ENCODE data around the gene CCP110. TPM values are rescaled to one million over a fixed set of nuclear protein-coding genes. Genes with fewer than 3 reads are reported as not detected.
A peak's percentile ranks its signal among the peaks of the same experiment; 100 is the strongest.

CCP110 gene
- total RNA-seq = 6.4 and 11.7 TPM in 2 replicates
- polyA plus RNA-seq = 8.6 and 11.9 TPM in 2 replicates

- Histone ChIP-seq H3K4me3 (peak within 1 kb of the TSS; percentile 94), H3K36me3 (peaks cover 6% of the 10 kb centered on the region), H3K4me1 (ENCODE audit: low read depth) (peaks cover 11% of the 10 kb centered on the region), H3K27ac (peak within 1 kb of the TSS; percentile 29), H3K27me3 (no peaks in the 10 kb centered on the region), H3K9me3 (ENCODE audit: low read depth) (no peaks in the 10 kb centered on the region)
- TF ChIP-seq CTCF (IDR thresholded peaks at IDR 0.05; ENCODE audit: low read depth, low read length) = no peak
- peak; percentile 97 to 98 for DNase-seq (ENCODE audit: low read depth in 1 of 2, low spot score in 1 of 2)
Observed at GRCh38 chr16:19523559-19524355, at the start of gene CCP110. TSS of gene CCP110 (plus strand) at chr16:19523942. CDS start at chr16:19527882, 3,940 bp downstream.

- no peak for DNase-seq (ENCODE audit: low read depth in 1 of 2, low spot score in 1 of 2)
- H3K4me1 ChIP-seq (ENCODE audit: low read depth) = no peaks in the 10 kb centered on the region
- no peak overlapping the region for H3K4me3 ChIP-seq
- no peaks in the 10 kb centered on the region for H3K27me3 ChIP-seq
- TF ChIP-seq CTCF (IDR thresholded peaks at IDR 0.05; ENCODE audit: low read depth, low read length) = no peak
- no peak overlapping the region for H3K27ac ChIP-seq
- no peaks in the 10 kb centered on the region for H3K36me3 ChIP-seq
- H3K9me3 ChIP-seq (ENCODE audit: low read depth) = no peaks in the 10 kb centered on the region
Observed at GRCh38 chr16:19474617-19475016, 49.1 kb upstream of the CCP110 start.

GRCh38 chr16:19478505-19478904, 45.2 kb upstream of the CCP110 start:
- no peak overlapping the region for H3K27ac ChIP-seq
- H3K27me3 ChIP-seq = no peaks in the 10 kb centered on the region
- H3K9me3 ChIP-seq (ENCODE audit: low read depth) = no peaks in the 10 kb centered on the region
- H3K36me3 ChIP-seq = no peaks in the 10 kb centered on the region
- no peak for DNase-seq (ENCODE audit: low read depth in 1 of 2, low spot score in 1 of 2)
- H3K4me1 ChIP-seq (ENCODE audit: low read depth) = no peaks in the 10 kb centered on the region
- no peak overlapping the region for H3K4me3 ChIP-seq
- no peak for TF ChIP-seq CTCF (IDR thresholded peaks at IDR 0.05; ENCODE audit: low read depth, low read length)

GRCh38 chr16:19479302-19479721, 44.4 kb upstream of the CCP110 start:
- no peaks in the 10 kb centered on the region for H3K9me3 ChIP-seq (ENCODE audit: low read depth)
- no peak for TF ChIP-seq CTCF (IDR thresholded peaks at IDR 0.05; ENCODE audit: low read depth, low read length)
- H3K36me3 ChIP-seq = no peaks in the 10 kb centered on the region
- H3K27ac ChIP-seq = no peak overlapping the region
- H3K4me1 ChIP-seq (ENCODE audit: low read depth) = no peaks in the 10 kb centered on the region
- no peak overlapping the region for H3K4me3 ChIP-seq
- DNase-seq (ENCODE audit: low read depth in 1 of 2, low spot score in 1 of 2) = no peak
- H3K27me3 ChIP-seq = no peaks in the 10 kb centered on the region

GRCh38 chr16:19481296-19481695, 42.4 kb upstream of the CCP110 start:
- Histone ChIP-seq H3K4me3 (no peak overlapping the region), H3K36me3 (no peaks in the 10 kb centered on the region), H3K9me3 (ENCODE audit: low read depth) (no peaks in the 10 kb centered on the region), H3K4me1 (ENCODE audit: low read depth) (no peaks in the 10 kb centered on the region), H3K27ac (no peak overlapping the region), H3K27me3 (no peaks in the 10 kb centered on the region)
- DNase-seq (ENCODE audit: low read depth in 1 of 2, low spot score in 1 of 2) = peak in 1 of 2 donors; percentile 15
- no peak for TF ChIP-seq CTCF (IDR thresholded peaks at IDR 0.05; ENCODE audit: low read depth, low read length)

Measured in cardiac muscle cell (in vitro differentiated cells and primary cell).